GM12872 (cell line): ENCODE data around the gene RNU6-9.

Experiments
- CTCF ChIP-seq: IDR thresholded peaks from 3 replicates; pipeline ENCODE4 v1.5.1; 2011; ENCODE audit warnings: low read depth, mild to moderate bottlenecking, low read length, moderate library complexity; ENCODE audit not compliant: insufficient read depth

RNU6-9 gene

GRCh38 chr19:939439-939838, 46.2 kb downstream of the RNU6-9 start:
- no peak for TF ChIP-seq CTCF

GRCh38 chr19:939922-940321, 46.6 kb downstream of the RNU6-9 start:
- no peak for TF ChIP-seq CTCF

GRCh38 chr19:940591-941291, 47.5 kb downstream of the RNU6-9 start:
- no peak for TF ChIP-seq CTCF

GRCh38 chr19:941292-942132, 48.2 kb downstream of the RNU6-9 start:
- no peak for TF ChIP-seq CTCF

GRCh38 chr19:942133-942645, 48.9 kb downstream of the RNU6-9 start:
- TF ChIP-seq CTCF = no peak
